G401 (cell line): Measurements from ENCODE around the gene TAF11L4. TPM values are rescaled to one million over a fixed set of nuclear protein-coding genes. Genes with fewer than 3 reads are reported as not detected.
"Not testable (repeated sequence)": the region's sequence is repeated elsewhere in the genome, so short reads cannot be mapped to it uniquely, and the experiment has no call there.

Experiments used
- DNase-seq: peaks from one replicate; pipeline ENCODE4 v3.0.0-alpha.2; 2015; ENCODE audit warnings: low spot score
- in situ Hi-C: cut with HindIII; loops from 2 replicates; pipeline ENCODE4 v1.10.0; 2016; ENCODE audit warnings: low sequenced_read_pairs, mixed read lengths
- total RNA-seq: library from RNA; depleted of rRNA; stranded (reverse); fragments of >200 nt; shearing (Covaris generic); gene quantifications from 2 replicates; pipeline ENCODE4 v1.2.3, GENCODE V29; 2014; rRNA removed

TAF11L4 gene
- not detected in 2 replicates for total RNA-seq

DNA sequence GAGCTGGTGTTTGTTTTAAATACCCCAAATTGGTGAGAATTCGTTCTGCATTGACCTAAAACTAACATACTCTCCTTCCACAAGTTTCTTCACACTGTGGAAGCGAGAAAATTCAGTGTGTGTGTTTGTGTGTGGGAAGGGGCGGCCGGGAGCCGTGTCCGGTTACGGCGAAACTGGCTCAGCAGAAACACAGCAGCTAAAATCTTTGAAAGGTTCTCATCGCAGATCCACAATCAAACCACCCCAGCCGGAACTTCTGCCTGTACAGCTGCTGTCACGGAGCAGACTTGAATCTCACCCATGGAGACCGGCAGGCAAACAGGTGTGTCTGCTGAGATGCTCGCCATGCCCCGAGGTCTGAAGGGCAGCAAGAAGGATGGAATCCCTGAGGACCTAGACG is at the start of gene TAF11L4:
Gene TAF11L4 (plus strand): TSS at position 301 of the 400 bp plus-strand sequence.
- DNase-seq, in situ Hi-C loops: not testable (repeated sequence)

DNA sequence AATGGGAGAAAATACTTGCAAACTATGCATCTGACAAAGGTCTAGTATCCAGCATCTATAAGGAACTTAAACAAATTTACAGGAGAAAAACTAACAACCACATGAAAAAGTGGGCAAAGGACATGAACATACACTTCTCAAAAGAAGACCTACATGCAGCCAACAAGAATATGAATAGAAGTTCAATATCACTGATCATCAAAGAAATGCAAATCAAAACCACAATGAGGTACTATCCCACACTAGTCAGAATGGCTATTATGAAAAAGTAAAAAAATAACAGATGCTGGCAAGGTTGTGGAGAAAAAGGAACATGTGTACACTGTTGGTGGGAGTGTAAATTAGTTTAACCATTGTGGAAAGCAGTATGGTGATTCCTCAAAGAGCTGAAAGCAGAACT is 46.5 kb upstream of the TAF11L4 start:
- in situ Hi-C loops, DNase-seq: not testable (repeated sequence)

DNA sequence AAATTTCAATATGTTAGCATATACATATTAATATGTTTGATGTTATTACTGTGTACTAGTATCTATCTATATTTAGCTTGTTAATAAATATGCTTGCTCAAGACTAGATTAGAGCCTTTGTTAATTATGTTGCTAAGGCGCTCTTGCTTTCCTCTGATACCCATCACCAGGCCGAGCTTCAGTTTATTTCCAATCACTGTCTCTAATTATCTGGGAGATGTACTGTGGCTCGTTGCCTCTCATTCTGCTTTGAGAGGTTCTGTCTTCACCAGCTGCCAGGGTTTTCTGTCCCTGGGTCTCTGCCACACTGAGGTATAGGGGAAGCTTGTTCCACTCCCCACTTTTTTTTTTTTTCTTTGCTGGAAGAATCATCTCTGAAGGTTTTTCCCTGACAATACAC is 44.6 kb upstream of the TAF11L4 start:
- no peak for DNase-seq
- in situ Hi-C loops, result no loop called here

DNA sequence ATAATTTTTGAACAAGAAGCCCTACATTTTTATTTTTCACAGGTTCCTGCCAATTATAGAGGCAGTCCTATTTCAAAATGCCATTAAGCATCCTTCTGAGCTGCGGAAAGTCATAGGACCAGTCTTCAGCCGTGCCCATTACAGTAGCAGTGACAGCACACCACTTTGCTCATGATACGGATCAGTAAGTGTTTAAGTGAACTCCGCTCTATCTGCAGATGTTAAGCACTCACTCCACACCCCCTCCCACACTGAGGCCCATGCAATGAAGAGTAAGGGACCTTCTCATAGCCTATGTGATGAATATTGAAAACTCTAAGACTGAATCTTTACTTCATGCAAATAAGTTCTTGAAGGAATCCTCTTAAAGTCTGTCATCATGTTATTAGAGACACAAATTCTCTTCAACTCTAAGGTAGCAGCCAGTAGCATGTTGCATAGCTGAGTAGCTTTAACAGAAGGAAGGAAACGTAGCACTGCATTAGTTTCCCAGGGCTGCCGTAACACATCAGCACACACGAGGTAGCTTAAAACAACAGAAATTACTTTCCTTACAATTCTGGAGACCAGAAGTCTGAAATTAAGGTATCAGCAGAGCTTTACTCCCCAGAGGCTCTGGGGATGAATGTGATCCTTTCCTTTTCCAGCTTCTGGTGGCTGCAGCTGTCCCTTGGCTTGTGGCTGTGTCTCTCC is 43.9 kb upstream of the TAF11L4 start:
- no peak for DNase-seq
- in situ Hi-C loops, result no loop called here

DNA sequence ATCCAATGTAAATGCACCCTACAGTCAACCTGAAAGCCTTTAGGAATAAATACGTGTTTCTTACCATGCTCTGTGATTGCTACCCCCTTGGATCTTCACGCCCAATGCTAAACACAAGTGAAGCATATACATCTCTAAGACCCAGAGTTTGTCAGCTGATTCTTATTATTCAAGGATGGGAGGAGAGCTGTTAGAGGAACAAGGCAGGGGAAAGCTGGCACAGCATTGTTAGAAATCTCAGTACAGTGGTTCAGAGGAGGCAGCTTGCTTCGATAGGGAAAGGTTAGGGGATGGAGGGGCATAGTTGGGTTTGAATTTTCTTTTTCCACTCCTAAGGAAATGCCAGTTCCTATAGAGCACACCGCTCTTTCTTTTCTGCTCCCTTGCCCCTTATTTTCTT is 40.2 kb upstream of the TAF11L4 start:
- in situ Hi-C loops, result no loop called here

DNA sequence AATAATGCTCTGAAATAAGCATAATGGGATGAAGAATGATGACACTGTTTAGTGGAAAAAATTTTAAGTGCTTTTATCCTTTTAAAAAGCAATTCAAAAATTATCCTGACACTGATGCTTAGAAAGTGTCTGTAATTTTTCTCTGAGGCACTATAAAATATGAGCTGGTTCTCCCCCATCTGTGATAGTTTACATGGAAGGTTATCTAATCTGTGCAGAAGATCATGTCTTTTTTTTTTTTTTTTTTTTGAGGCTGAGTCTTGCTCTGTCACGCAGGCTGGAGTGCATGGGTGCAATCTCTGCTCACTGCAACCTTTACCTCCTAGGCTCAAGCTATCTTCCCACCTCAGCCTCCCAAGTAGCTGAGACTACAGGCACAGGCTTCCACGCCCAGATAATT is 38.8 kb upstream of the TAF11L4 start:
- DNase-seq, result no peak

More for the DNA sequence above, 40.2 kb upstream of the TAF11L4 start:
- no peak for DNase-seq

DNA sequence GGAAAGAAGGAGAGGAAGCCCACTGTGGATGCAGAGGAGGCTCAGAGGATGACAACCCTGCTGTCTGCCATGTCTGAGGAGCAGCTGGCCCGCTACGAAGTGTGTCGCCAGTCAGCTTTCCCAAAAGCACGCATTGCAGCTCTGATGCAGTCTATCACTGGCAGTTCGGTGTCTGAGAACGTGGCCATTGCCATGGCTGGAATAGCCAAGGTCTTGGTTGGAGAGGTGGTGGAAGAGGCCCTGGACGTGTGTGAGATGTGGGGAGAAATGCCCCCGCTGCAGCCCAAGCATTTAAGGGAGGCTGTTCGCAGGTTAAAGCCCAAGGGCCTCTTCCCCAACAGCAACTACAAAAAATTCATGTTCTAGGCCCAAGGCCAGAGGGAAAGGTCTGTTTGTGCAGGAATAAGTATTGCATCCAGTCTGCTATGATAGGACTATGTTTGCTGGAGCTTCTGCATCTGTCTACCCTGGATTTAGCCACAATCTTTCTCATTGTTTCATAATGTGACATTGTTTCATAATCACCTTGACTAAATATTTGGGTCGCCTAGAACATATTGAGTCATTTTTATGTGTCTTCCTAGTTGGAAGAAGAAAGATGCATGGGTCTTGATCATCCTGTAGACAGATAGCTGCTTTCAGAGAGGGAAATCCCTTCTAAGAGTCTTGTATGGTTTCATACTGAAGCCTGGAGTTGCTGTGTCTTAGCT is 35.0 kb upstream of the TAF11L4 start:
- in situ Hi-C loops, DNase-seq: not testable (repeated sequence)

More for the DNA sequence above, 38.8 kb upstream of the TAF11L4 start:
- in situ Hi-C loops, result no loop called here

DNA sequence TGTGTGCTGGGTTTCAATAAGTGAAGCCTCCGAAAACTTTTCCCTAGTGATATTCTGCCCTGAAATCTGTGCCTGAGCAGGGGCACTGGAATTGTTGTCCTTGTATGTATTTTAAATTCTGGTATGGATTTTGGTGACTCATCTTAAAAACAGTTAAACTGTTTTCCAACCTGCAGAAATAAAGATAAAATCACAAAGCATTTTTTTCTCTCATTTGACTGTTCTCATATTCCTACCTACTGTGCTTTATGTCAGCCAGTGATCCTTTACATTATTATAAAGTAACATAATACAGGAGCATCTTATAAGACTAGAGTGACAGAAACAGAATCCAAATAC is 34.5 kb upstream of the TAF11L4 start:
- no peak for DNase-seq
- in situ Hi-C loops, result no loop called here

DNA sequence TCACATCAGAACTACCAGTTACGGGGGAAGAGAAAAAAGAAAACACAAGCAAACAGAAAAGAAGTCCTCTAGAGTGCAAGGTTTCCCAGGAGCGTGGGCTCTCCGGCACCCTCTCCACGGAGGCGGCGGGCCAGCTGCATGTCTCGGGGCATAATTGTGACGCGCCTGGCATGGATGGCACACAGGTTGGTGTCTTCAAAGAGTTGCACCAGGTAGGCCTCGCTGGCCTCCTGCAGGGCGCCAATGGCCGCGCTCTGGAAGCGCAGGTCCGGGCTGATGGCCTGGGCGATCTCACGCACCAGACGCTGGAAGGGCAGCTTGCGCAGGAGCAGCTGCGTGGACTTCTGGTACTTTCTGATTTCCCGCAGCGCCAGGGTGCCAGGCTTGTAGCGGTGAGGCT is 30.3 kb upstream of the TAF11L4 start:
- in situ Hi-C loops, DNase-seq: not testable (repeated sequence)

DNA sequence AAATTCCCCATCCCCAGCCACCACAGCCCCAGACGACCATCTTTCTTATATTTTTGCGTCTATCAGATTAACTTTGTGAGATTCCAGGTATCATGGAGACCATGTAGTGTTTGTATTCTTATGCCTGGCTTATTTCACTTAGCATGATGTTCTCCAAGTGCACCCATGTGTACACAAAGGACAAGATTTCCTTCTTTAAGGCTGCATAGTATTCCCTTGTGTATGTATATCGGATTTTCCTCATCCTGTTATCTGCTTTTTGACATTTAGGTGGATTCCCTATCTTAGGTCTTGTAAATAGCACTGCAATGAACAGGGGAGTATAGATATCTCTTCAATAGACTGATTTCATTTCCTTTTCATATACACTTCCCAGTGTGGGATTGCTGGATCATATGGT is 28.8 kb upstream of the TAF11L4 start:
- in situ Hi-C loops, result no loop called here

DNA sequence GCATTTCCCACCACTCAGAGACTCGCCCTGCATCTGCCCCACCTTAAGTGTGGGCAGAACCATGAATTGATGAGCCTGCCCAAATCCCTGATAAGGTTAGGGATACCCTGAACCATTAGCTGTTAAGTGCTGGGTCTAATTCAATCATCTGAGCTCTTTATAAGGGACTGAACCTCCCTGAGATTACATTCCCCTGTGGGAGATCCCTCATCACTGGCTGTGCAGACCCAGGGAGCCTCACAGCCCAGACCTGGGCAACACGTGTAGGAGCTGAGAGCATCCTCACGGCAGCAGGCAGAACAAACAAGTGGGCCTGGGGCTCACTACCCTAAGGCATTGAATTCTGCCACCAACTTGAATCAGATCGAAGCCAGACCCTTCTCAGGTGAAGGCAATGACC is 24.2 kb upstream of the TAF11L4 start:
- in situ Hi-C loops, result no loop called here
- no peak for DNase-seq

More for the DNA sequence above, 28.8 kb upstream of the TAF11L4 start:
- no peak for DNase-seq

DNA sequence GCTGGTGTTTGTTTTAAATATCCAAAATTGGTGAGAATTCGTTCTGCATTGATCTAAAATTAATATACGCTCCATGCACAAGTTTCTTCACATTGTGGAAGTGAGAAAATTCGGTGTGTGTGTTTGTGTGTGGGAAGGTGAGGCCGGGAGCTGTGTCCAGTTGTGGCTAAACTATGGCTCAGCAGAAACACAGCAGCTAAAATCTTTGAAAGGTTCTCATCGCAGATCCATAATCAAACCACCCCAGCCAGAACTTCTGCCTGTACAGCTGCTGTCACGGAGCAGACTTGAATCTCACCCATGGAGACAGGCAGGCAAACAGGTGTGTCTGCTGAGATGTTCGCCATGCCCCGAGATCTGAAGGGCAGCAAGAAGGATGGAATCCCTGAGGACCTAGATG is 23.7 kb upstream of the TAF11L4 start, which contains the start of gene TAF11L2:
Gene TAF11L2 (plus strand): TSS at position 301 of the 400 bp plus-strand sequence.
- in situ Hi-C loops, DNase-seq: not testable (repeated sequence)

DNA sequence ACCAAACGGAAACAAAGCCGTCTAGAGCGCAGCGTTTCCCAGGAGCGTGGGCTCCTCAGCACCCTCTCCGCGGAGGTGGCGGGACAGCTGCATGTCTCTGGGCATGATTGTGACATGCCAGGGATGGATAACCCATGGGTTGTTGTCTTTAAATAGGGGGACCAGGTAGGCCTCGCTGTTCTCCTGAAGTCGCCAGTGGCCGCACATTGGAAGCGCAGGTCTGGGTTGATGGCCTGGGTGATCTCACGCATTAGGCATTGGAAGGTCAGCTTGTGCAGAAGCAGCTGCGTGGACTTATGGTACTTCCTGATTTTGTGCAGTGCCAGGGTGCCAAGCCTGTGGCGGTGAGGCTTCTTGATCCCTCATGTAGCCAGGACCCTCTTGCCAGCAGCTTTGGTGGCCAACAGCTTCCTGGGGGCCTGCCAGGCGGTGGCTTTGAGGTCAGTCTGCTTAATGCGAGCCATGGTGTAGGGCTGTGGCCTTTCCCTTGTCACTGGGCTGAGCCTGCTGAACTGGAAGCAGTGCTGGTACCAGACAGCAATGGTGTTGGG is 9.8 kb upstream of the TAF11L4 start:
- in situ Hi-C loops, result no loop called here
- no peak for DNase-seq

DNA sequence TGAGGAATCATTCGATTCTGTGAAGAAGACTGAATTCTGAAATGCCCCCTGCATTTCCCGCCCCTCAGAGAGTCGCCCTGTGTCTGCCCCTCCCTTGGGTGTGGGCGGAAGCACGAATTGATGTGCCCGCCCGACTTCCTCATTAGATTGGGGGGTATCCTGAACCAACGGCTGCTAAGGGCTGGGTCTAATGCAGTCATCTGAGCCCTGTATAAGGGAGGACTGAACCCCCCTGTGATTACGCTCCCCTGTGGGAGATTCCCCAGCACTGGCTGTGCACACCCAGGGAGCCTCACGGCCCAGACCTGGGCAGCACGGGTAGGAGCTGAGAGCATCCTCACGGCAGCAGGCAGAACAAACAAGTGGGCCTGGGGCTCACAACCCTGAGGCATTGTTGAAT is 4.1 kb upstream of the TAF11L4 start:
- in situ Hi-C loops, DNase-seq: not testable (repeated sequence)

DNA sequence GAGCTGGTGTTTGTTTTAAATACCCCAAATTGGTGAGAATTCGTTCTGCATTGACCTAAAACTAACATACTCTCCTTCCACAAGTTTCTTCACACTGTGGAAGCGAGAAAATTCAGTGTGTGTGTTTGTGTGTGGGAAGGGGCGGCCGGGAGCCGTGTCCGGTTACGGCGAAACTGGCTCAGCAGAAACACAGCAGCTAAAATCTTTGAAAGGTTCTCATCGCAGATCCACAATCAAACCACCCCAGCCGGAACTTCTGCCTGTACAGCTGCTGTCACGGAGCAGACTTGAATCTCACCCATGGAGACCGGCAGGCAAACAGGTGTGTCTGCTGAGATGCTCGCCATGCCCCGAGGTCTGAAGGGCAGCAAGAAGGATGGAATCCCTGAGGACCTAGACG is 3.5 kb upstream of the TAF11L4 start, which contains the start of gene TAF11L3:
Gene TAF11L3 (plus strand): TSS at position 301 of the 400 bp plus-strand sequence.
- DNase-seq, in situ Hi-C loops: not testable (repeated sequence)

DNA sequence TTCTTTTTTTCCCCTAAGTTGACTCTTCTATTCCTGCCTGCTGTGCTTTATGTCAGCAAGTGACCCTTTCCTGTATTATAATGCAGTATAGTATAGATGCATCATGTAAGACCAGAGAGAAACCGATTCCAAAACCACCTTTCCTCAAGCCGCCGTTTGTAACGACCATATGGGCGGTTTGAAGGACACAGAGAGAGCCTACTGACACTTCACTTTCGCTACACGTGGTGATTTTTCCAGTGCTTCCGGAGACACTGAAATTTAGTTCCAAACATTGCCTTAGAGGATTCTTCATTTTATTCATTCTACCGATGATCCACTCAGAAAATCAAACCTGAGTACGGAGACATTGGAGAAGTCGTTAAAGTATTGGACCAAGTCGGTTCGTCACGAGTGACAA is 2.1 kb upstream of the TAF11L4 start:
- not testable (repeated sequence) for DNase-seq

DNA sequence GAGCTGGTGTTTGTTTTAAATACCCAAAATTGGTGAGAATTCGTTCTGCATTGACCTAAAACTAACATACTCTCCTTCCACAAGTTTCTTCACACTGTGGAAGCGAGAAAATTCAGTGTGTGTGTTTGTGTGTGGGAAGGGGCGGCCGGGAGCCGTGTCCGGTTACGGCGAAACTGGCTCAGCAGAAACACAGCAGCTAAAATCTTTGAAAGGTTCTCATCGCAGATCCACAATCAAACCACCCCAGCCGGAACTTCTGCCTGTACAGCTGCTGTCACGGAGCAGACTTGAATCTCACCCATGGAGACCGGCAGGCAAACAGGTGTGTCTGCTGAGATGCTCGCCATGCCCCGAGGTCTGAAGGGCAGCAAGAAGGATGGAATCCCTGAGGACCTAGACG is 3.3 kb downstream of the TAF11L4 start, which contains the start of gene TAF11L5:
Gene TAF11L5 (plus strand): TSS at position 301 of the 400 bp plus-strand sequence.
- DNase-seq, in situ Hi-C loops: not testable (repeated sequence)

More for the DNA sequence above, 2.1 kb upstream of the TAF11L4 start:
- in situ Hi-C loops, result not testable (repeated sequence)

DNA sequence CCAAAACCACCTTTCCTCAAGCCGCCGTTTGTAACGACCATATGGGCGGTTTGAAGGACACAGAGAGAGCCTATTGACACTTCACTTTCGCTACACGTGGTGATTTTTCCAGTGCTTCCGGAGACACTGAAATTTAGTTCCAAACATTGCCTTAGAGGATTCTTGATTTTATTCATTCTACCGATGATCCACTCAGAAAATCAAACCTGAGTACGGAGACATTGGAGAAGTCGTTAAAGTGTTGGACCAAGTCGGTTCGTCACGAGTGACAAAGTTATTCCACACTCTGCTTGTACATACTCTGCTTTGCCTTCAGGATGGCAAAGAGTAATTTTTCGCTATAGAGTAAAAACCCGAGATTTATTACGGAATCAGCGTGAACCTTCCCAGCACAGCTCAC is 4.9 kb downstream of the TAF11L4 start:
- in situ Hi-C loops, DNase-seq: not testable (repeated sequence)

DNA sequence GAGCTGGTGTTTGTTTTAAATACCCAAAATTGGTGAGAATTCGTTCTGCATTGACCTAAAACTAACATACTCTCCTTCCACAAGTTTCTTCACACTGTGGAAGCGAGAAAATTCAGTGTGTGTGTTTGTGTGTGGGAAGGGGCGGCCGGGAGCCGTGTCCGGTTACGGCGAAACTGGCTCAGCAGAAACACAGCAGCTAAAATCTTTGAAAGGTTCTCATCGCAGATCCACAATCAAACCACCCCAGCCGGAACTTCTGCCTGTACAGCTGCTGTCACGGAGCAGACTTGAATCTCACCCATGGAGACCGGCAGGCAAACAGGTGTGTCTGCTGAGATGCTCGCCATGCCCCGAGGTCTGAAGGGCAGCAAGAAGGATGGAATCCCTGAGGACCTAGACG is 6.8 kb downstream of the TAF11L4 start, which contains the start of gene TAF11L6:
Gene TAF11L6 (plus strand): TSS at position 301 of the 400 bp plus-strand sequence.
- in situ Hi-C loops, DNase-seq: not testable (repeated sequence)
